ENCODE measurements around the gene ZSCAN31. TPM values are rescaled to one million over a fixed set of nuclear protein-coding genes. Genes with fewer than 3 reads are reported as not detected.

ZSCAN31 gene
- total and polyA plus RNA-seq, 10 of the 15 experiments (the other 5 are each of a cell fraction or from before 2014, with no cell fraction given) = 1.6 to 5.2 (median 2.9) TPM

- TF ChIP-seq HCFC1 (IDR thresholded peaks at IDR 0.05; ENCODE audit: low read length) = no peak
- no peak for TF ChIP-seq IRF5 (IDR thresholded peaks at IDR 0.05; ENCODE audit: borderline replicate concordance)
- no peak for TF ChIP-seq MYB (IDR thresholded peaks at IDR 0.05; ENCODE audit: borderline replicate concordance, low read depth, low read length)
- TF ChIP-seq PAX5 (IDR thresholded peaks at IDR 0.05; ENCODE audit: borderline replicate concordance, low read depth, low read length) = no peak
- no peak for TF ChIP-seq HSF1 (IDR thresholded peaks at IDR 0.05; ENCODE audit: low read depth, low read length)
- no peak for TF ChIP-seq NFYB (IDR thresholded peaks at IDR 0.05; ENCODE audit: insufficient read depth, low read depth, low read length)
- no peak for TF ChIP-seq IKZF2 (IDR thresholded peaks at IDR 0.05)
- TF ChIP-seq STAT3 (IDR thresholded peaks at IDR 0.05; ENCODE audit: low read depth, low read length) = no peak
- TF ChIP-seq KDM1A (IDR thresholded peaks at IDR 0.05; ENCODE audit: borderline replicate concordance) = no peak
Observed at GRCh38 chr6:28378644-28379043, 42.7 kb upstream of the ZSCAN31 start (continued).

GRCh38 chr6:28377879-28378278, 41.9 kb upstream of the ZSCAN31 start:
- BruUV-seq (replicated peaks) = no TSS peak
- Histone ChIP-seq H3K27me3 (replicated peaks in 1 of 2; ENCODE audit: control insufficient read depth in 2 of 2, insufficient read depth in 2 of 2, low read length in 1 of 2) (no peaks in the 10 kb centered on the region), H3K4me3 (no peak overlapping the region), H3K9me3 (replicated peaks; ENCODE audit: control insufficient read depth, insufficient read depth, low read length) (peaks cover 1% of the 10 kb centered on the region), H3K9ac (ENCODE audit: control insufficient read depth, insufficient read depth, low read length) (no peak overlapping the region), H3K27ac (ENCODE audit: control insufficient read depth, insufficient read depth) (no peak overlapping the region), H3K4me1 (ENCODE audit: control insufficient read depth, insufficient read depth, low read length) (no peaks in the 10 kb centered on the region), H3K4me2 (ENCODE audit: control insufficient read depth, insufficient read depth) (no peak overlapping the region), H3K79me2 (ENCODE audit: control insufficient read depth, insufficient read depth, low read length) (no peaks in the 10 kb centered on the region), H2AFZ (ENCODE audit: control insufficient read depth, low read depth, low read length) (no peak overlapping the region), H4K20me1 (ENCODE audit: control insufficient read depth, insufficient read depth) (no peaks in the 10 kb centered on the region), H3K36me3 (ENCODE audit: control insufficient read depth in 2 of 2, insufficient read depth in 2 of 2, low read length in 1 of 2) (peaks cover 0 to 12% of the 10 kb centered on the region in 2 experiments; a peak in 3 of 4 replicates)
- DNase-seq (ENCODE audit: low read depth, low spot score) (no peak), ATAC-seq (no peak), FAIRE-seq (no peak)
- TF ChIP-seq TARDBP (IDR thresholded peaks at IDR 0.05; ENCODE audit: borderline replicate concordance) (no peak), POLR2A (IDR thresholded peaks at IDR 0.05; ENCODE audit: low read depth, low read length) (no peak), SUZ12 (IDR thresholded peaks at IDR 0.05; ENCODE audit: unreplicated experiment) (no peak)
- ChIA-PET RAD21 (ENCODE audit: unreplicated experiment) (no interaction called here), POLR2A (no interaction called here), CTCF (interaction anchor here (2.6 kb wide), 1 partner anchor 22 kb away, joined by 7 read pairs; no protein-coding TSS in a partner anchor), SMC1A (ENCODE audit: uncharacterized antibody, unreplicated experiment) (no interaction called here)
- 95% methylated on average over 1 of the region's 1 CpG for WGBS (ENCODE audit: insufficient coverage, insufficient replicate concordance, low lambda C conversion rate, missing lambda C conversion rate)
- in situ Hi-C loops (cut with MboI) (no loop called here), intact Hi-C loops (cut with micrococcal nuclease; ENCODE audit: unreplicated experiment) (no loop called here)

All from GM12878 (cell line).